Neural progenitor cell (in vitro differentiated cells): ENCODE measurements around the gene RSPH9.

ENCODE experiments used
- CTCF ChIP-seq: fragments of 200-600 bp; sonication (generic); IDR thresholded peaks from 2 replicates; pipeline ENCODE4 v1.5.1; 2017; ENCODE audit warnings: antibody characterized with exemption, mild to moderate bottlenecking
- EZH2 ChIP-seq: fragments of 200-600 bp; sonication (generic); IDR thresholded peaks from 2 replicates; pipeline ENCODE4 v1.6.1; 2017; ENCODE audit warnings: antibody characterized with exemption, mild to moderate bottlenecking, moderate library complexity
- EZH2phosphoT487 ChIP-seq: fragments of 200-600 bp; sonication (generic); IDR thresholded peaks from 2 replicates; pipeline ENCODE4 v1.6.1; 2017; ENCODE audit warnings: antibody characterized with exemption

GRCh38 chr6:43600595-43600994, 44.2 kb upstream of the RSPH9 start:
- no peak for TF ChIP-seq CTCF
- no peak for TF ChIP-seq EZH2
- TF ChIP-seq EZH2phosphoT487: no peak
